ENCODE measurements around the gene MMS22L. TPM values are rescaled to one million over a fixed set of nuclear protein-coding genes. Genes with fewer than 3 reads are reported as not detected.
"Not testable (repeated sequence)": the region's sequence is repeated elsewhere in the genome, so short reads cannot be mapped to it uniquely, and the experiment has no call there.

The MMS22L gene
- total RNA-seq, 1 experiment from 2014 or later: 28.2 TPM

- no peak for DNase-seq (ENCODE audit: low spot score)
These were observed 36.2 kb downstream of the MMS22L start for GRCh38 chr6:97246842-97247241.

DNA sequence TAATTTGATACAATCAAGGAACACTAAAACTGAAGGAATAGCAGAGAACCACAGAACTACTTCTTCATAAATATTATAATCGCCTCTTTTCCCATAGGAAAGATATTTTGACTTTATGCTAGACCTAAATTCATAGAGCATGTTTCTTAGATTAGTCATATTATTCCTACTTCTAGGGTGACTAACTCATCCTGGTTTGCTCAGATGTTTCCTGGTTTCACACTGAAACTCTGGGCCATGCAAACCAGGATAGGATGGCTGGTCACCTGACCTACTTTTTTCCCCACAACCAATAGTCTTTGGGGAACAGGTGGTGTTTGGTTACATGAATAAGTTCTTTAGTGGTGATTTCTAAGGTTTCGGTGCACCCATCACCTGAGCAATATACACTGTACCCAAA is 42.8 kb downstream of the MMS22L start:
- peak; percentile 66 for DNase-seq (ENCODE audit: low spot score)

GRCh38 chr6:97231911-97232310 is 51.1 kb downstream of the MMS22L start:
- DNase-seq (ENCODE audit: low spot score): no peak

- DNase-seq (ENCODE audit: low spot score): no peak
These were observed 60.1 kb downstream of the MMS22L start for GRCh38 chr6:97222903-97223302.

DNA sequence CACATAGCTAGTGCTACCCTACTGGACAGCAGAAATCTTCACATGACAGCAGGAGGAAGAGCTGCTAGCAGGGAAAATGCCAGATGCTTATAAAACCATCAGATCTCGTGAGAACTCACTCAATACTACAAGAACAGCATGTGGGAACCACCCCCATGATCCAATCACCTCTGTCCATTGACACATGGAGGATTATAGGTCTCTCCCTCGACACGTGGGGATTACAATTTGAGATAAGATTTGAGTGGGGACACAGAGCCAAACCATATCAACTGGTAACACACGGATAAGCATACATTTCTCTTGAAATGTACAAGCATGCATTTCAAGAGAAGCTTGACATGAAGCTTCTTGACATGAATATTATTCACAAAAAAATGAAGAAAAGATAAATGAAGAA is 64.1 kb downstream of the MMS22L start:
- no peak for DNase-seq (ENCODE audit: low spot score)

- peak; percentile 34 for DNase-seq (ENCODE audit: low spot score)
These were observed 67.8 kb downstream of the MMS22L start for GRCh38 chr6:97215157-97215769.

- DNase-seq (ENCODE audit: low spot score): no peak
These were observed 68.3 kb downstream of the MMS22L start for GRCh38 chr6:97214671-97215070.

DNA sequence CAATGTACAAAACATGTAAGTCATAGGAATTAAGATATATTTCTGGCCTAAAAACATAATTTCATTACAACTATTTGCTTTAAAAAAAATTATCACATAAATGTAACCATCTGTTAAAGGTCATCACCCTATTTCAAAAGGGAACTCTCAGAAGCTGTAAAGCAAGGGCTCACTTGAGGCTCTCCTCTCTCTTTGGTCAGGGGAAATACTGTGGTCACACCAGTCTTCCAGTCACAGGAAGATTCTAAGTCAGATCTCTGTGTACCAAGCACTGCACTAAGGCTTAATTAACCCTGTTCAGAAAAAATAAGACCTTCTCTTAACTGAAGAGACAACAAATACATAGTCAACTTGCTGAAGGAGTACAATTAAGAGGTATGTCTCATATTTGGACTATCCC is 75.6 kb downstream of the MMS22L start:
- no peak for DNase-seq (ENCODE audit: low spot score)

GRCh38 chr6:97205966-97206365 is 77.0 kb downstream of the MMS22L start:
- DNase-seq (ENCODE audit: low spot score): no peak

GRCh38 chr6:97203343-97203742 is 79.7 kb downstream of the MMS22L start:
- no peak for DNase-seq (ENCODE audit: low spot score)

DNA sequence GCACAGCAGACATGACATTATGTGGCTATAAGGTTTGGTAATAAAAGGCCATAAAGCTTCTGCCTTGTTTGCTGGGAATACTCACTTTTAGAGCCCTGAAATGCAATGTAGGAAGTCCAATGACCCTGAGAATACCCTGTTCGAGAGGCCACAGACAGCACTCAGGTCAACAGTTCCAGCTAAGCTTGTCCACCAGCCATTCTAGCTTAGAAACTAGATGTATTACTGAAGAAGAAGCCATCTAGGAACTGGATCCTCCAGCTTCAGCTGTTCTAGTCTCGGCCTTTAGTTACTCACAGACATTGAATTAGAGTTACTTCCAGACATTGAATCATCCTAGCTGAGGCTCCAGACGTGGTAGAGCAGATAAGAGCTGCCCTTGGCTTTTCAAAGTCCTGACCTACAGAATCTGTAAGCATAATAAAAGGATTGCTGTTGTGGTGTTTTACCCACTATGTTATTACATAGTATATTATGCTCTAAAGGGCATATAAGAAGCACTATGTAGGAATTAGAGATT is 84.9 kb downstream of the MMS22L start:
- DNase-seq (ENCODE audit: low spot score): no peak

- no peak for DNase-seq (ENCODE audit: low spot score)
These were observed 87.9 kb downstream of the MMS22L start for GRCh38 chr6:97195117-97195516.

DNA sequence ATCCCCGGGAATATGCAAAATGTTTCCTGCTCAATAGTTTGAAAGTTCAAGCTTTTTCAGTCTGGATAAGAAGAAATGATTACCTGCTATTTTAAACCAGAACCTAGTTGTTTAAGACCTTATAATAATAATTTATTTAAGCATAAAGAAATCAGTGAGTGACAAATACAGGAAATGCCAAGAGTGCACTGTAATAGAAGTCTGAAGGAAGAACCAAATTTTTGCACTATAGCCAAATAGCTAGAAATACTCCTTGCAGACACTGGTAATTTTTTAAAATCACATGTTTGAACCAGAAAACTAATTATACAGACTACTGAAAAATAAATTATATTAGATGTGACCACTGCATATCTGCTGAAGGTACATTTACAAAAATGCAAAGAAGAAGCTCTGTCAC is 93.2 kb downstream of the MMS22L start:
- DNase-seq (ENCODE audit: low spot score): peak; percentile 19

DNA sequence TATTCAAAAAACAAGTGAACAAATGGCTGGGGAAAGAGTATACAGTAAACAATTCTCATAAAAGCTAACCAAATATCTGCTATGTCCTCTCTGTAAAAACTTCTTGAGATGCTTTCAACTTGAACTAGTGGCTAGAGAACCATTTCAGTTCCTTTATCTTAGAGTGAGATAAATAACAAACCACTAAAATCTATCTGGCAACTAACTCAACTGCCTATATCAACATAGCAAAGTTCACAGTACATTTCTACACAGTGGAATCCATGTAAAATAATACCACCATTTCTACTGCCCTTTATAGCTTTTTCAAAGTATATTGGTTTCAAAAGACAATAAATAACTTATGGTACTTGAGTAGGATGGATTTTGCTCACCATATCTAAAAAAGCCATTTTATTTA is 95.1 kb downstream of the MMS22L start:
- DNase-seq (ENCODE audit: low spot score): no peak

DNA sequence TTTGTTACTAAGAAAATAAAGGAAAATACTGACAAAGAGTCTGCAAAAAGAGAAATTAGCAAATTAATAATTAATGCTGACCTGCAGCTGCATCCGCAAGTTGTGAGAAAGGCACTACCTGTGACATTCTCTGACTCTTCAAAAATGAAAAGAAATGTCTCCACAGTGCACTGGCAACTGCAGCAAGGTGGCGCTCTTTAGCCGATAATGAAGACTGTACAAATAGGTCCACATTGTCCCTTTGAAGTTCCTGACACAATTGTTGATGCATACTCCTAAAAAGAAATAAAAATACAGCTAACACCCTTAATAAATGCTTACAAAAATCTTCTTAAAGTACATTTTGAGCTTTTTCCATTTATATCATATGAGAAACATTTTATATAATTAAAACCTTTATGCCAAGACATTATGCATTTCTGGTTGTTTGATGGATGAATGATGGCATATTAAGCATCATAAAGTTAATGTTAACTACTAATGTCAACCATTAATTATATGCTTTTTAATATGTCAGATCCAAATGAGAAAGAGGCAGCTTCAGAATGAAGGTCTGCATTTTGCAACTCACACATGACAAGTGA is 96.5 kb downstream of the MMS22L start:
- peak; percentile 30 for DNase-seq (ENCODE audit: low spot score)

DNA sequence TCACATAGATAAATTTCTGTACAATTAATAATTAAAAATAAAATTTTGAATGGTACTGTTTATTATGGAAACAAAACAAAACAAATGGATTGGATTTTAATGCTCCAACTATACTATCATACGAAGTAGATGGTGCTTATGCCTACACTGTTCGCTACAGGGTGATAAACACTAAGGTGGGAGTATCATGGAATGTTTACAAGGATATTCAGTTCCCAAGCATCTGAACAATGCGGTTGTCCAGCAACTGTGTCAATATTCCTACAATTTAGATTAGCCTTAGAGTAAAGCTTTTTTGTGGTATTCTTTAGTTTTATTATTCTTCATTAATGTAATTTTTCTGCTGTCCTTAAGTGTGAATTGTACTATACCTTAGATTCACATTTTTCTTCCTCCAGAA is 105.1 kb downstream of the MMS22L start:
- DNase-seq (ENCODE audit: low spot score): no peak

DNA sequence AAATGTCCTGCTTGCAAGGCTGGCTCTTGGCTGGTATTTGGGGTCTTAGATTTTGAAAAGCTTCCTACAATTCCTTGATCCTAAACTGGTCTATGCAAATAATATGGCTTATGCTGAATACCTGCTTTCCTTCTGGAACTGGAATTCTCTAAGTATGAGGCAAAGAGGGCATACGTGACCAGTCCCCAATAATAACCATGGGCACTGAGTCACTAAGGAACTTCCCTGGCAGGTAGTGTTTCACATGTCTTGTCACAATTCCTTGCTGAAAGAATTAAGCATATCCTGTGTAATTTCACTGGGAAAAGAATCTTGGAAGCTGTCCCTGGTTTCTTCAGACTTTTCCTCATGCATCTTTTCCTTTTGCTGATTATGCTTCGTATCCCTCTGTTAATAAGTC is 106.5 kb downstream of the MMS22L start:
- DNase-seq (ENCODE audit: low spot score): no peak

DNA sequence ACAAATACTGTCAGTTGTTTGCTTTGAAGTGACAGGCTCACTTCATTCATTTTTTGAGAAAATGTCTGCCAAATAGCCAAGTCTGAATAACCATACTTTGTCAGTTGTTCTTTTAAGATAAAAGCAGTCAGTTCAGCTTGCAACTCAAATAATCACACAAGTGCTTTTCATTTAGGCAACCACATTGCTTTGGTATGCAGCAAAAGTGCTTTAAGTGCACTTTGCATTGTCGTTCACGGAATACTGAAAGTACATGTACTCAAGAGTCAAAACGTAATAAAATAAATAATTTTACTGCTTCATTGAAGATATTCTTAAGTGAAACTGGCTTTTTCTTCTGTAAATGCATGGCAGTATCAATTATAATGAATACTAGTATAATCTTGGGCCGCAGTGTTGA is 107.2 kb downstream of the MMS22L start:
- DNase-seq (ENCODE audit: low spot score): no peak

GRCh38 chr6:97174471-97174870 is 108.5 kb downstream of the MMS22L start:
- no peak for DNase-seq (ENCODE audit: low spot score)

GRCh38 chr6:97160280-97160679 is 122.7 kb downstream of the MMS22L start:
- no peak for DNase-seq (ENCODE audit: low spot score)

DNA sequence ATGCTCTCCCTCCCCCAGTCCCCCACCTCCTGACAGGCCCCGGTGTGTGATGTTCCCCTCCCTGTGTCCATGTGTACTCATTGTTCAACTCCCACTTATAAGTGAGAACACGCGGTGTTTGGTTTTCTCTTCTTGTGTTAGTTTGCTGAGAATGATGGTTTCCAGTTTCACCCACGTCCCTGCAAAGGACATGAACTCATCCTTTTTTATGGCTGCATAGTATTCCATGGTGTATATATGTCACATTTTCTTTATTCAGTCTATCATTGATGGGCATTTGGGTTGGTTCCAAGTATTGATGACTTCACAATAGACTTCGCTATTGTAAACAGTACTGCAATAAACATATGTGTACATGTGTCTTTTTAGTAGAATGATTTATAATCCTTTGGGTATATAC is 127.6 kb downstream of the MMS22L start:
- DNase-seq (ENCODE audit: low spot score): not testable (repeated sequence)

GRCh38 chr6:97154015-97154414 is 129.0 kb downstream of the MMS22L start:
- DNase-seq (ENCODE audit: low spot score): no peak

DNA sequence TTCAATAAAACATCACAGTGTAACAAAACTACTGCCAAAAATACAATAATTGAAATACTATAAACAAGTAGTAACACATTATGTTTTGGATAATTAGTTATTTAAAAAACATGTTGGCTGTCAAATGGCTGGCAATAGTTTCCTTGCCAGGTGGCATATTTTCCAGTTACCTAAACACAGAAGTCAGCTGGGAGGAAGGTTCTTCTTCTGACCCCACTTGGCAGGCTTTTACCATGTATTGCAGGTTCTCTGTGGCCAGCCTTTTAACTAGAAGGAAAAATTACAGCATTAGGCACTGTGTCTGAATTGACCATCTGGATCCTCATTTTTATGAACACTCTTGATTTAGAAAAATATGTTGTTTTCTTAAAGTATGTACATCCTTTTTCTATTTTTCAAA is 131.4 kb downstream of the MMS22L start:
- DNase-seq (ENCODE audit: low spot score): no peak

GRCh38 chr6:97150932-97151331 is 132.1 kb downstream of the MMS22L start:
- DNase-seq (ENCODE audit: low spot score): no peak

Measured in A172 (cell line).